NB4 (cell line): ENCODE measurements around the gene ALCAM.

Experiments
- CTCF ChIP-seq: IDR thresholded peaks from one replicate; pipeline ENCODE4 v1.5.1; 2012; ENCODE audit warnings: low read depth, low read length
- MAX ChIP-seq: IDR thresholded peaks from 2 replicates; pipeline ENCODE4 v1.6.1; 2011; ENCODE audit warnings: low read depth, low read length
- MYC ChIP-seq: IDR thresholded peaks from 2 replicates; pipeline ENCODE4 v1.6.1; 2011; ENCODE audit warnings: low read depth, low read length
- POLR2A ChIP-seq: IDR thresholded peaks from 2 replicates; pipeline ENCODE4 v1.6.1; 2011; ENCODE audit warnings: mild to moderate bottlenecking; ENCODE audit not compliant: insufficient read length; ENCODE audit errors: extremely low read depth

- TF ChIP-seq CTCF (no peak), POLR2A (no peak), MAX (no peak), MYC (no peak)
Measured at GRCh38 chr3:105459566-105460290, 93.0 kb downstream of the ALCAM start.
